Measurements from ENCODE around the gene CRYBG3.

CRYBG3 gene

GRCh38 chr3:97994328-97994945 lies 172.6 kb downstream of the CRYBG3 start:
- no peak for DNase-seq (ENCODE audit: insufficient read length, low spot score)
- no peak for TF ChIP-seq POLR2A (IDR thresholded peaks at IDR 0.05; ENCODE audit: low read depth, low read length)
- FAIRE-seq, result no peak

Measured in H54 (cell line).